Lower leg skin (tissue), 3 donors: Measurements from ENCODE around the gene TCERG1L.

ENCODE experiments used
- POLR2A ChIP-seq, 2 donors: fragments of 450-650 bp; IDR thresholded peaks; one replicate each; pipeline ENCODE4 v1.6.1; 2016 to 2017; ENCODE audit warnings: antibody characterized with exemption in 2 of 2, mild to moderate bottlenecking in 1 of 2, moderate library complexity in 1 of 2
- TF ChIP-seq, protein P1 (sequence below), 3 donors: fragments of 450-650 bp; IDR thresholded peaks; one replicate each; pipeline ENCODE4 v1.5.1; 2016; ENCODE audit warnings: antibody characterized with exemption in 3 of 3, mild to moderate bottlenecking in 3 of 3, moderate library complexity in 2 of 3

DNA sequence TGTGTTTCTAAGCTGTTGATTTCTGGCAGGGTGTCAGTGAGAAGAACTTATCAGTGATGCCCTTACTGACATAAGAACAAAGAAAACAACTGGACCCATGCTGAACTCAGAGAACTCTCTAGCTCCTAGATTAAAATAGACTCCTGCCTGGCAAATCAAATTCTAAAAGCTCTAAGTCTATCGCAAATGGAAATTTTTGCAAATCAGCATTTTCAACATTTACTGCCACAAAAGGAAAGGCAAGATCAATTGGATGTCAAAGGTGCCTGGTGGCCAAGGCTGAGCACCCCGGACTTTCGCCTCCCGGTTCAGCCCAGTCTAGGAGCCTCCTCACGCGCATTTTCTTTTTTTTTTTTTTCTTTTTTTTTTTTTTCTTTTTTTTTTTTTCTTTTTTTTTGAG lies 251.6 kb downstream of the TCERG1L start:
- TF ChIP-seq, protein P1, sequence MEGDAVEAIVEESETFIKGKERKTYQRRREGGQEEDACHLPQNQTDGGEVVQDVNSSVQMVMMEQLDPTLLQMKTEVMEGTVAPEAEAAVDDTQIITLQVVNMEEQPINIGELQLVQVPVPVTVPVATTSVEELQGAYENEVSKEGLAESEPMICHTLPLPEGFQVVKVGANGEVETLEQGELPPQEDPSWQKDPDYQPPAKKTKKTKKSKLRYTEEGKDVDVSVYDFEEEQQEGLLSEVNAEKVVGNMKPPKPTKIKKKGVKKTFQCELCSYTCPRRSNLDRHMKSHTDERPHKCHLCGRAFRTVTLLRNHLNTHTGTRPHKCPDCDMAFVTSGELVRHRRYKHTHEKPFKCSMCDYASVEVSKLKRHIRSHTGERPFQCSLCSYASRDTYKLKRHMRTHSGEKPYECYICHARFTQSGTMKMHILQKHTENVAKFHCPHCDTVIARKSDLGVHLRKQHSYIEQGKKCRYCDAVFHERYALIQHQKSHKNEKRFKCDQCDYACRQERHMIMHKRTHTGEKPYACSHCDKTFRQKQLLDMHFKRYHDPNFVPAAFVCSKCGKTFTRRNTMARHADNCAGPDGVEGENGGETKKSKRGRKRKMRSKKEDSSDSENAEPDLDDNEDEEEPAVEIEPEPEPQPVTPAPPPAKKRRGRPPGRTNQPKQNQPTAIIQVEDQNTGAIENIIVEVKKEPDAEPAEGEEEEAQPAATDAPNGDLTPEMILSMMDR (IDR thresholded peaks at IDR 0.05), result no peak
- no peak for TF ChIP-seq POLR2A (IDR thresholded peaks at IDR 0.05)
